ENCODE data around the gene UBL7. TPM values are rescaled to one million over a fixed set of nuclear protein-coding genes. Genes with fewer than 3 reads are reported as not detected.

UBL7 gene
- total RNA-seq, 1 donor from 2014 or later = 39.8 TPM

GRCh38 chr15:74502301-74502700 lies 41.3 kb upstream of the UBL7 start:
- intact Hi-C loops (cut with DNase I) = no loop called here
- no peak overlapping the region for H3K4me3 ChIP-seq
- DNase-seq (ENCODE audit: extremely low spot score in 2 of 2) = no peak
- TF ChIP-seq CTCF (IDR thresholded peaks at IDR 0.05) (no peak), POLR2A (IDR thresholded peaks at IDR 0.05) (no peak), POLR2AphosphoS5 (IDR thresholded peaks at IDR 0.05; ENCODE audit: insufficient read depth in 1 of 2, low read depth in 1 of 2) (no peak)
- no peak overlapping the region for H3K27ac ChIP-seq
- H3K36me3 ChIP-seq = no peaks in the 10 kb centered on the region
- H3K4me1 ChIP-seq = no peaks in the 10 kb centered on the region
- H3K27me3 ChIP-seq = no peaks in the 10 kb centered on the region
- H3K9me3 ChIP-seq = no peaks in the 10 kb centered on the region

- no peaks in the 10 kb centered on the region for H3K4me1 ChIP-seq
- intact Hi-C loops (cut with DNase I) = no loop called here
- no peak overlapping the region for H3K4me3 ChIP-seq
- no peak overlapping the region for H3K27ac ChIP-seq
- TF ChIP-seq POLR2AphosphoS5 (IDR thresholded peaks at IDR 0.05; ENCODE audit: insufficient read depth in 1 of 2, low read depth in 1 of 2) (no peak), CTCF (IDR thresholded peaks at IDR 0.05) (no peak), POLR2A (IDR thresholded peaks at IDR 0.05) (no peak)
- no peaks in the 10 kb centered on the region for H3K36me3 ChIP-seq
- DNase-seq (ENCODE audit: extremely low spot score in 2 of 2) = no peak
- H3K27me3 ChIP-seq = no peaks in the 10 kb centered on the region
- no peaks in the 10 kb centered on the region for H3K9me3 ChIP-seq
Observed at GRCh38 chr15:74500401-74500800, 39.4 kb upstream of the UBL7 start.

- TF ChIP-seq CTCF (IDR thresholded peaks at IDR 0.05) (no peak), POLR2AphosphoS5 (IDR thresholded peaks at IDR 0.05; ENCODE audit: insufficient read depth in 1 of 2, low read depth in 1 of 2) (no peak), POLR2A (IDR thresholded peaks at IDR 0.05) (no peak)
- Histone ChIP-seq H3K4me1 (no peaks in the 10 kb centered on the region), H3K27me3 (no peaks in the 10 kb centered on the region), H3K36me3 (no peaks in the 10 kb centered on the region), H3K27ac (no peak overlapping the region), H3K9me3 (no peaks in the 10 kb centered on the region), H3K4me3 (no peak overlapping the region)
- DNase-seq (ENCODE audit: extremely low spot score in 2 of 2) = no peak
- intact Hi-C loops (cut with DNase I) = no loop called here
Observed at GRCh38 chr15:74499366-74499765, 38.4 kb upstream of the UBL7 start.

DNA sequence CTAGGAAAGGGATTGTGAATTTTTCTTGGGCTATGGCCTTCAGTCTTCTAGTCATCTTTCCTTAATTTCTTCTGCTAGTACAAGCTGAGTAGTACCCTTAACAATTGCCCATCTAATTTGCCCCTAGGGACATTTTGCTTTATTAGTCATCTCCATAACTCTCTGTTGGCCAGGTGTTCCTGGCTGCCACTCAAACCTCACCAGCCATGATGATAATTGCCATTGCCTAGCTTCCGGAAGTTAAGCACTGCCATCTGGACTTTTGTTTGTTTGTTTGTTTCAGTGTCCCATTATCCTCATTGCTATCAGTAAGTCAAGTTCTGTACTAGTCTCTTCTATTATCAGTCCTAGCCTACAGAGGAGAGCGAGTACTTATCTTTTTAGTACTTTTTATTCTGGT lies 36.6 kb upstream of the UBL7 start:
- Histone ChIP-seq H3K4me3 (no peak overlapping the region), H3K36me3 (no peaks in the 10 kb centered on the region), H3K27me3 (no peaks in the 10 kb centered on the region), H3K4me1 (no peaks in the 10 kb centered on the region), H3K9me3 (no peaks in the 10 kb centered on the region), H3K27ac (no peak overlapping the region)
- TF ChIP-seq POLR2A (IDR thresholded peaks at IDR 0.05) (no peak), POLR2AphosphoS5 (IDR thresholded peaks at IDR 0.05; ENCODE audit: insufficient read depth in 1 of 2, low read depth in 1 of 2) (no peak), CTCF (IDR thresholded peaks at IDR 0.05) (no peak)
- intact Hi-C loops (cut with DNase I) = no loop called here
- no peak for DNase-seq (ENCODE audit: extremely low spot score in 2 of 2)

DNA sequence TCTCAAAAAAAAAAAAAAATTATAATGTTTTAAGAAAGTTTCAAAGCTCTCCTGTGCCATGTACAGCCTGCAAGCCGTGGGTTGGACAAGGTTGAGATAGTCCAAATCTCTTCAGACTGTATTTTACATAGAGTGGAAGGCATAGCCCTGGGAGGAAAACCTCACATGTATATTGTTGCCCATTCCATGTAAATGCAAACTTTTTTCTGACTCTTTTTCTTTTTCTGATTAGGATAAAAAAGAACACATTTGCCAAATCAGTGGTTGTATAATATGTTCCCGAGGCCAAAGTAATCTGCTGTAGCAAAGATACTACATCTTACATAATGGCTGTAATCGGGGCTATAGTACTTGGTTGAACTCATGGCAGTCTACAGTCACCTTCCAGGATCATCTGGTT lies 35.7 kb upstream of the UBL7 start:
- no peak overlapping the region for H3K27ac ChIP-seq

More for the DNA sequence above, 35.7 kb upstream of the UBL7 start:
- Histone ChIP-seq H3K4me1 (no peaks in the 10 kb centered on the region), H3K27me3 (no peaks in the 10 kb centered on the region), H3K36me3 (no peaks in the 10 kb centered on the region), H3K9me3 (no peaks in the 10 kb centered on the region), H3K4me3 (no peak overlapping the region)
- no peak for TF ChIP-seq CTCF (IDR thresholded peaks at IDR 0.05)
- TF ChIP-seq POLR2A (IDR thresholded peaks at IDR 0.05) = no peak
- no peak for TF ChIP-seq POLR2AphosphoS5 (IDR thresholded peaks at IDR 0.05; ENCODE audit: insufficient read depth in 1 of 2, low read depth in 1 of 2)
- intact Hi-C loops (cut with DNase I) = no loop called here
- no peak for DNase-seq (ENCODE audit: extremely low spot score in 2 of 2)
